ENCODE data around the gene ARHGAP31.
"Not testable (repeated sequence)": the region's sequence is repeated elsewhere in the genome, so short reads cannot be mapped to it uniquely, and the experiment has no call there.

Gene ARHGAP31

GRCh38 chr3:119295816-119296726, 1.9 kb downstream of the ARHGAP31 start:
- no peak for ATAC-seq
- no peak for DNase-seq

GRCh38 chr3:119296727-119297122, 2.5 kb downstream of the ARHGAP31 start:
- DNase-seq (no peak), ATAC-seq (no peak)

- no peak for DNase-seq
- ATAC-seq: no peak
Measured at GRCh38 chr3:119297169-119297568, 3.0 kb downstream of the ARHGAP31 start.

- no peak for DNase-seq
- no peak for ATAC-seq
Measured at GRCh38 chr3:119298565-119298941, 4.4 kb downstream of the ARHGAP31 start.

- no peak for ATAC-seq
Measured at GRCh38 chr3:119300991-119301391, 6.8 kb downstream of the ARHGAP31 start.

GRCh38 chr3:119301662-119302061, 7.5 kb downstream of the ARHGAP31 start:
- ATAC-seq: peak; percentile 68

More at GRCh38 chr3:119300991-119301391, 6.8 kb downstream of the ARHGAP31 start:
- no peak for DNase-seq

GRCh38 chr3:119302697-119303551, 8.7 kb downstream of the ARHGAP31 start:
- DNase-seq: no peak
- no peak for ATAC-seq

More at GRCh38 chr3:119301662-119302061, 7.5 kb downstream of the ARHGAP31 start:
- DNase-seq: no peak

- no peak for ATAC-seq
- no peak for DNase-seq
Measured at GRCh38 chr3:119304201-119304713, 10.1 kb downstream of the ARHGAP31 start.

GRCh38 chr3:119305286-119305685, 11.1 kb downstream of the ARHGAP31 start:
- ATAC-seq (no peak), DNase-seq (no peak)

GRCh38 chr3:119306378-119306777, 12.2 kb downstream of the ARHGAP31 start:
- DNase-seq, ATAC-seq: not testable (repeated sequence)

- no peak for DNase-seq
Measured at GRCh38 chr3:119308355-119308754, 14.2 kb downstream of the ARHGAP31 start.

GRCh38 chr3:119309591-119309990, 15.4 kb downstream of the ARHGAP31 start:
- ATAC-seq (no peak), DNase-seq (no peak)

More at GRCh38 chr3:119308355-119308754, 14.2 kb downstream of the ARHGAP31 start:
- no peak for ATAC-seq

GRCh38 chr3:119310071-119310470, 15.9 kb downstream of the ARHGAP31 start:
- DNase-seq: no peak
- no peak for ATAC-seq

- no peak for DNase-seq
Measured at GRCh38 chr3:119311081-119311925, 17.1 kb downstream of the ARHGAP31 start.

GRCh38 chr3:119313461-119313860, 19.3 kb downstream of the ARHGAP31 start:
- ATAC-seq (no peak), DNase-seq (no peak)

More at GRCh38 chr3:119311081-119311925, 17.1 kb downstream of the ARHGAP31 start:
- ATAC-seq: no peak

GRCh38 chr3:119314821-119315220, 20.6 kb downstream of the ARHGAP31 start:
- no peak for ATAC-seq
- no peak for DNase-seq

GRCh38 chr3:119315600-119316312, 21.6 kb downstream of the ARHGAP31 start:
- no peak for DNase-seq
- ATAC-seq: no peak

- DNase-seq (no peak), ATAC-seq (no peak)
Measured at GRCh38 chr3:119316313-119316670, 22.1 kb downstream of the ARHGAP31 start.

- DNase-seq (no peak), ATAC-seq (no peak)
Measured at GRCh38 chr3:119318876-119319275, 24.7 kb downstream of the ARHGAP31 start.

- ATAC-seq: no peak
- DNase-seq: no peak
Measured at GRCh38 chr3:119319311-119319710, 25.1 kb downstream of the ARHGAP31 start.

GRCh38 chr3:119320785-119321184, 26.6 kb downstream of the ARHGAP31 start:
- ATAC-seq: not testable (repeated sequence)

More at GRCh38 chr3:119320785-119321184, 26.6 kb downstream of the ARHGAP31 start:
- not testable (repeated sequence) for DNase-seq
